OCI-M2 (cell line): Measurements from ENCODE around the gene RPS6KA2.

Source experiments
- DNase-seq: peaks from one replicate; lab custom pipeline; 2025; ENCODE audit not compliant: unreplicated experiment; lab: John Stamatoyannopoulos, UW

Gene RPS6KA2

GRCh38 chr6:166473886-166474571, 153.0 kb downstream of the RPS6KA2 start:
- DNase-seq, result no peak

GRCh38 chr6:166472636-166473035, 154.4 kb downstream of the RPS6KA2 start:
- no peak for DNase-seq

- no peak for DNase-seq
Observed at GRCh38 chr6:166471797-166472260, 155.2 kb downstream of the RPS6KA2 start.

GRCh38 chr6:166470863-166471410, 156.1 kb downstream of the RPS6KA2 start:
- DNase-seq, result no peak

GRCh38 chr6:166470029-166470862, 156.8 kb downstream of the RPS6KA2 start:
- no peak for DNase-seq

GRCh38 chr6:166469426-166469961, 157.6 kb downstream of the RPS6KA2 start:
- no peak for DNase-seq

GRCh38 chr6:166467436-166468000, 159.5 kb downstream of the RPS6KA2 start:
- no peak for DNase-seq

GRCh38 chr6:166466178-166467122, 160.6 kb downstream of the RPS6KA2 start:
- no peak for DNase-seq

- no peak for DNase-seq
Observed at GRCh38 chr6:166465671-166466087, 161.4 kb downstream of the RPS6KA2 start.

GRCh38 chr6:166465003-166465399, 162.1 kb downstream of the RPS6KA2 start:
- no peak for DNase-seq

GRCh38 chr6:166464068-166465002, 162.7 kb downstream of the RPS6KA2 start:
- no peak for DNase-seq

GRCh38 chr6:166463359-166464067, 163.5 kb downstream of the RPS6KA2 start:
- no peak for DNase-seq

- no peak for DNase-seq
Observed at GRCh38 chr6:166462461-166463135, 164.5 kb downstream of the RPS6KA2 start.

- no peak for DNase-seq
Observed at GRCh38 chr6:166461821-166462460, 165.1 kb downstream of the RPS6KA2 start.

GRCh38 chr6:166460473-166461437, 166.3 kb downstream of the RPS6KA2 start:
- DNase-seq, result no peak

- no peak for DNase-seq
Observed at GRCh38 chr6:166459906-166460305, 167.1 kb downstream of the RPS6KA2 start.
